Pancreas (tissue), 10 donors: Measurements from ENCODE around the gene SFT2D1. TPM values are rescaled to one million over a fixed set of nuclear protein-coding genes. Genes with fewer than 3 reads are reported as not detected.

Experiments
- ATAC-seq, 4 donors: fragments of 200-7000 bp; cut with Tn5 transposase; one replicate each; pipeline versions ENCODE4 v1.8.0 to v1.9.1; 2020; ENCODE audit warnings: mild to moderate bottlenecking in 4 of 4, moderate library complexity in 4 of 4
- DNase-seq, 6 donors: peaks; one replicate each; pipeline ENCODE4 v3.0.0-alpha.2; 2020
- FAIRE-seq: peaks from 2 replicates; lab custom pipeline; 2012; peaks lifted over from hg19 to GRCh38; lab: Jason Lieb, UNC
- H3K27ac ChIP-seq, 4 donors: fragments of 200-600 bp; sonication (generic); 1 replicate in 3 of 4; 2 replicates in 1 of 4; pipeline versions ENCODE4 v1.5.0 to v1.8.0; 2020
- H3K27me3 ChIP-seq, 4 donors: fragments of 200-600 bp; one replicate each; pipeline ENCODE4 v1.8.0; 2021
- H3K36me3 ChIP-seq, 3 donors: fragments of 200-600 bp; sonication (generic) in 1 of 3; one replicate each; pipeline versions ENCODE4 v1.5.0 to v1.8.0; 2020 to 2021
- H3K4me1 ChIP-seq, 3 donors: fragments of 200-600 bp; one replicate each; pipeline ENCODE4 v1.8.0; 2021
- H3K4me3 ChIP-seq, 4 donors: fragments of 200-600 bp; sonication (generic) in 2 of 4; one replicate each; pipeline versions ENCODE4 v1.5.0 to v1.8.0; 2020 to 2021
- H3K9me3 ChIP-seq, 4 donors: fragments of 200-600 bp; one replicate each; pipeline ENCODE4 v1.8.0; 2021
- WGBS, 2 donors: extraction: QIAGEN DNeasy Blood & Tissue Kit; methylation state at CpG; one replicate each; pipeline ENCODE4 v1.1.7; 2013; 5-methylcytosine and 5-hydroxymethylcytosine counted together
- intact Hi-C, 3 donors: fragments of 100-400 bp; cut with DNase I; formaldehyde crosslinking; loops; one replicate each; pipeline versions ENCODE4 v1.11.1 to v1.14.2; 2022
- polyA plus RNA-seq, 2 donors: library from polyadenylated mRNA; stranded (reverse); fragments of 200-250 nt; gene quantifications; one replicate each; pipeline ENCODE4 v1.2.3, GENCODE V29; 2013
- total RNA-seq, 6 donors: library from RNA; stranded (reverse); fragmentation: NEBNext Ultra II Directional in 4 of 6; extraction: Animal tissue kit (Norgen Biotek cat#: 25700) in 4 of 6; gene quantifications; one replicate each; pipeline versions ENCODE4 v1.2.1 to v1.2.4, GENCODE V29; 2021 to 2023
- TF ChIP-seq, protein P1 (sequence below), 4 donors: fragments of 200-600 bp; sonication (generic) in 3 of 4; IDR thresholded peaks; one replicate each; pipeline versions ENCODE4 v1.5.0 to v1.8.0; 2021; ENCODE audit warnings: antibody characterized with exemption in 4 of 4
- donor health status: healthy with polysubstance abuse.
- donor health status: DM: no; HTN: no; CAD: no; lungs with moderate emphysema.
- donor health status: DM: no; HTN: no; CAD: no.
- donor health status: control.
- donor health status: control.
- donor health status: Bipolar disorder and iron deficiency.
- donor health status: DM: yes; HTN: yes; CAD: no.
- donor health status: DM: no; HTN: no; CAD: no.
- donor health status: DM: no; HTN: no; CAD: no.
- donor health status: DM: yes; HTN: yes; CAD: no.

SFT2D1 gene
- total and polyA plus RNA-seq, 8 donors = 14.5 to 38.9 (median 24.7) TPM

DNA sequence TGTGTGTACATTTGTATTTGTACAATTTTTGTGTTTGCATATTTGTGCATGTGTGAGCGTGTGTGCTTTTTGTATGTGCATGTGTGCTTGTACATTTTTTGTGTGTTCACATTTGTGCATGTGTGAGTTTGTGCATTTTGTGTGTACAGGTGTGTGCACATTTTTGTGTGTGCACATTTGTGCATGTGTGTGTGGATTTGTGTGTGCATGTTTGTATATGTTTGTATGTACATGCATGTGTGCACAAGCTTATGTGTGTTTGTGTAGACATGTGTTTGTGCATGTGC lies 63.0 kb downstream of the SFT2D1 start:
- Histone ChIP-seq H3K4me1 (no peaks in the 10 kb centered on the region), H3K36me3 (no peaks in the 10 kb centered on the region), H3K27me3 (no peaks in the 10 kb centered on the region), H3K27ac (no peak overlapping the region), H3K4me3 (no peak overlapping the region), H3K9me3 (no peaks in the 10 kb centered on the region)
- DNase-seq (no peak), FAIRE-seq (no peak), ATAC-seq (no peak)
- 81 to 93% methylated on average over 1 of the region's 1 CpG for WGBS, 2 donors
- TF ChIP-seq, protein P1, sequence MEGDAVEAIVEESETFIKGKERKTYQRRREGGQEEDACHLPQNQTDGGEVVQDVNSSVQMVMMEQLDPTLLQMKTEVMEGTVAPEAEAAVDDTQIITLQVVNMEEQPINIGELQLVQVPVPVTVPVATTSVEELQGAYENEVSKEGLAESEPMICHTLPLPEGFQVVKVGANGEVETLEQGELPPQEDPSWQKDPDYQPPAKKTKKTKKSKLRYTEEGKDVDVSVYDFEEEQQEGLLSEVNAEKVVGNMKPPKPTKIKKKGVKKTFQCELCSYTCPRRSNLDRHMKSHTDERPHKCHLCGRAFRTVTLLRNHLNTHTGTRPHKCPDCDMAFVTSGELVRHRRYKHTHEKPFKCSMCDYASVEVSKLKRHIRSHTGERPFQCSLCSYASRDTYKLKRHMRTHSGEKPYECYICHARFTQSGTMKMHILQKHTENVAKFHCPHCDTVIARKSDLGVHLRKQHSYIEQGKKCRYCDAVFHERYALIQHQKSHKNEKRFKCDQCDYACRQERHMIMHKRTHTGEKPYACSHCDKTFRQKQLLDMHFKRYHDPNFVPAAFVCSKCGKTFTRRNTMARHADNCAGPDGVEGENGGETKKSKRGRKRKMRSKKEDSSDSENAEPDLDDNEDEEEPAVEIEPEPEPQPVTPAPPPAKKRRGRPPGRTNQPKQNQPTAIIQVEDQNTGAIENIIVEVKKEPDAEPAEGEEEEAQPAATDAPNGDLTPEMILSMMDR (IDR thresholded peaks at IDR 0.05) = no peak
- intact Hi-C loops = loop anchor here in 1 of 3 donors (5.0 kb wide), 1 partner anchor 118 kb away; no protein-coding TSS in a partner anchor

DNA sequence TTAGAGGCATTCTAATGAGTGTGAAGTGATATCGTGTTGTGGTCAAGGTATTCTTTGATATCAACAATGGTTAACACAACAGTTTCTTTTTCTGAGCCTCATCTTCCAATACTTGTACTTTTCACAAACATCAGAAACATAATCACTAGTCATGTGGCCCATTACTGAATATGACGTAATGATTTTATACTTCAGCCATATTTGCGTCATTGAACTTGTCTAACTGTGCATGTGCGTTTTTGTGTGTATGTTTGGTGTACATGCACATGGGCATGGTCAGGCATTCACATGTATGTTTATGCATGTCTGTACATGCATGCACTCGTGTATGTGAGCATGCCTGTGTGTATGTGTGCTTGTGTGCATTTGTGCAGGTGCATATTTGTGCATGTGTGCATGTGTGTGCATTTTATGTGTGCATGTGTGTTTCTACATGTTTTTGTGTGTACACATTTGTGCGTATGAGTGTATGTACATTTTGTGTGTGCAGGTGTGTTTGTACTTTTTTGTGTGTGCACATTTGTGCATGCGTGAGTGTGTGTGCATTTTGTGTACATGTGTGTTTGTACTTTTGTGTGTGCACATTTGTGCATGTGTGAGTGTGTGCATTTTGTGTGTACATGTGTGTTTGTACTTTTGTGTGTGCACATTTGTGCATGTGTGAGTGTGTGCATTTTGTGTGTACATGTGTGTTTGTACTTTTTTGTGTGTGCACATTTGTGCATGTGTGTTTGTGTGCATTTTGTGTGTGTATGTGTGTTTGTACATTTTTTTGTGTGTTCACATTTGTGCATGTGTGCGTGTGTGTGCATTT lies 63.6 kb downstream of the SFT2D1 start:
- ATAC-seq = no peak

DNA sequence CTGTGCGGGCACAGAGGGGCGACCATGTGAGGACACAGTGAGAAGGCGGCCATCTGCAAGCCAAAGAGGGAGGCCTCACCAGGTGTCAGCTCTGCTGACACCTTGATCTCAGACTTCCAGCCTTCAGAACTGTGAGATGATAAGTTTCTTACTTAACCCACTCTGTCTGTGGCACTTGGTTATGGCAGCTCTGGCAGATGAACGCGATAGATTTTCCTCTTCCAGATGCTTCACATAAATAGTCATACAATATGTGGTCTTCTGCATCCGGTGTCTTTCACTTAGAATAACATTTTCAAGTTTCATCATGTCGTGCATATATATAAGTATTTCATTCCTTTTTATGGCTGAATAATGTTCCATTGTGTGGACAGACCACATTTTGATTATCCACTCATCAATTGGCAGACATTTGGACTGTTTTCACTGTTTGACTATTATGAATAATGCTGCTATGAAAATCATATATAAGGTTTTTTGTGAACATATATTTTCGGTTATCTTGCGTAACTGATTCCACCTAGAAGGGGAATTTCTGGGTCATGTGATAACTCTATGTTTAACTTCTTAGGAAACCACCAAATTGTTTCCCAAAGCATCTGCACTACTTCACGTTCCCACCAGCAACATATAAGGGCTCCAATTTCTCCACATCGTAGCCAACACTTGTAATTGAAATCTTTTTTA lies 64.3 kb downstream of the SFT2D1 start:
- DNase-seq (no peak), FAIRE-seq (no peak), ATAC-seq (no peak)
- H3K36me3 ChIP-seq = no peaks in the 10 kb centered on the region
- H3K9me3 ChIP-seq = no peaks in the 10 kb centered on the region
- H3K4me3 ChIP-seq = no peak overlapping the region
- no peaks in the 10 kb centered on the region for H3K4me1 ChIP-seq
- WGBS, 2 donors = 76 to 80% methylated on average over 11 of the region's 11 CpGs
- intact Hi-C loops = loop anchor here in 1 of 3 donors (5.0 kb wide), 1 partner anchor 119 kb away; no protein-coding TSS in a partner anchor
- no peaks in the 10 kb centered on the region for H3K27me3 ChIP-seq
- no peak overlapping the region for H3K27ac ChIP-seq
- TF ChIP-seq, protein P1 (IDR thresholded peaks at IDR 0.05) = no peak

More for the DNA sequence above, 63.6 kb downstream of the SFT2D1 start:
- intact Hi-C loops = loop anchor here in 1 of 3 donors (5.0 kb wide), 1 partner anchor 119 kb away; no protein-coding TSS in a partner anchor
- FAIRE-seq (no peak), DNase-seq (no peak)
- H3K4me3 ChIP-seq = no peak overlapping the region
- H3K9me3 ChIP-seq = no peaks in the 10 kb centered on the region
- TF ChIP-seq, protein P1 (IDR thresholded peaks at IDR 0.05) = no peak
- no peak overlapping the region for H3K27ac ChIP-seq
- no peaks in the 10 kb centered on the region for H3K36me3 ChIP-seq
- H3K27me3 ChIP-seq = no peaks in the 10 kb centered on the region
- no peaks in the 10 kb centered on the region for H3K4me1 ChIP-seq
- WGBS, 2 donors = 46 to 54% methylated on average over 8 of the region's 8 CpGs

DNA sequence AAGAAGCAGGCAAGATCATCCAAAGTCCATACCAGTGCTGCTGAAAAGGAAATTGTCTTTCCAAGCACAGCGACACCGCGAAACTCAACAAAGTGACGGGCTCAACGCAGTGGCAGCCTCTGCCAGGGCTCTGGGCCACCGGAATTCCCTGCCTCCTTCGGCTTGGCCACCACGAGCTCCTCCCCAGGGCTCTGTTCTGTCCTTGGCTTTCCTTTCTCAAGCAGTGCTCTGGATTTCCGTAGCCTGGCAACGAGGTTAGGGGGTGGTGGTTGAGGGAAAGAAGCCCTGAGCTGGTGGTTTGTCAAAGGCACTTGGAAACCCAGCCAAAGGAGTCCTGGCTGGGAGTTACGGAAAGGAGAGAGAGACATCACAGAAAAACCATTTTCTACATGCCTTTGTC lies 65.3 kb downstream of the SFT2D1 start:
- TF ChIP-seq, protein P1 (IDR thresholded peaks at IDR 0.05) = no peak
- no peak for FAIRE-seq
- Histone ChIP-seq H3K4me3 (no peak overlapping the region), H3K36me3 (no peaks in the 10 kb centered on the region), H3K9me3 (no peaks in the 10 kb centered on the region), H3K4me1 (no peaks in the 10 kb centered on the region), H3K27ac (no peak overlapping the region), H3K27me3 (no peaks in the 10 kb centered on the region)
- peak in 2 of 4 donors; percentile 38 to 44 for ATAC-seq
- 44 to 47% methylated on average over 11 of the region's 11 CpGs for whole genome bisulfite sequencing, 2 donors
- DNase-seq = no peak
- intact Hi-C loops = loop anchor here in 1 of 3 donors (5.0 kb wide), 1 partner anchor 120 kb away; no protein-coding TSS in a partner anchor
